ENCODE results near the gene MRPL18.

DNA sequence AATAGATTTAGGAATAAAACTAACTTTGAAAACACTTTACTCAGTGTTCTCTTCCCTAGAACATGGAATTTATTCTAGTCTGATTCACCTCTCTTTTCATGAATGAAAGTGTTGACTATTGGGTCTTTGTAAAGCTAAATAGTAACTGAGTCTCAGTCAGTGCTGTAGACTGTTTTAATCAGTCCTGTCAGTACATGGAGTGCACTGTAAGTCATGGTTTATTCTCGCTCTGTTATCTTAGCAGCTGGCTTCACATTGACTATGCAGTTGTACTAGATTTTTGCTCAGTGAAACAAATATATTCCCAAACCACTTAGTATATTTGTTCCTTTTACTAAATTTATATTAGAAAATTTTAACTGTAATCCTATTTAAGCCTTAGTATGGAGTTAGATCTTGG lies 43.5 kb upstream of the MRPL18 start:
- TF ChIP-seq, protein P1, sequence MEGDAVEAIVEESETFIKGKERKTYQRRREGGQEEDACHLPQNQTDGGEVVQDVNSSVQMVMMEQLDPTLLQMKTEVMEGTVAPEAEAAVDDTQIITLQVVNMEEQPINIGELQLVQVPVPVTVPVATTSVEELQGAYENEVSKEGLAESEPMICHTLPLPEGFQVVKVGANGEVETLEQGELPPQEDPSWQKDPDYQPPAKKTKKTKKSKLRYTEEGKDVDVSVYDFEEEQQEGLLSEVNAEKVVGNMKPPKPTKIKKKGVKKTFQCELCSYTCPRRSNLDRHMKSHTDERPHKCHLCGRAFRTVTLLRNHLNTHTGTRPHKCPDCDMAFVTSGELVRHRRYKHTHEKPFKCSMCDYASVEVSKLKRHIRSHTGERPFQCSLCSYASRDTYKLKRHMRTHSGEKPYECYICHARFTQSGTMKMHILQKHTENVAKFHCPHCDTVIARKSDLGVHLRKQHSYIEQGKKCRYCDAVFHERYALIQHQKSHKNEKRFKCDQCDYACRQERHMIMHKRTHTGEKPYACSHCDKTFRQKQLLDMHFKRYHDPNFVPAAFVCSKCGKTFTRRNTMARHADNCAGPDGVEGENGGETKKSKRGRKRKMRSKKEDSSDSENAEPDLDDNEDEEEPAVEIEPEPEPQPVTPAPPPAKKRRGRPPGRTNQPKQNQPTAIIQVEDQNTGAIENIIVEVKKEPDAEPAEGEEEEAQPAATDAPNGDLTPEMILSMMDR (IDR thresholded peaks at IDR 0.05), result no peak
- TF ChIP-seq EP300 (IDR thresholded peaks at IDR 0.05), result no peak
